Measurements from ENCODE around the gene ATP8A2. TPM values are rescaled to one million over a fixed set of nuclear protein-coding genes. Genes with fewer than 3 reads are reported as not detected.

Gene ATP8A2
- total RNA-seq, 2 donors from 2014 or later = 0.23 to 6.1 TPM

DNA sequence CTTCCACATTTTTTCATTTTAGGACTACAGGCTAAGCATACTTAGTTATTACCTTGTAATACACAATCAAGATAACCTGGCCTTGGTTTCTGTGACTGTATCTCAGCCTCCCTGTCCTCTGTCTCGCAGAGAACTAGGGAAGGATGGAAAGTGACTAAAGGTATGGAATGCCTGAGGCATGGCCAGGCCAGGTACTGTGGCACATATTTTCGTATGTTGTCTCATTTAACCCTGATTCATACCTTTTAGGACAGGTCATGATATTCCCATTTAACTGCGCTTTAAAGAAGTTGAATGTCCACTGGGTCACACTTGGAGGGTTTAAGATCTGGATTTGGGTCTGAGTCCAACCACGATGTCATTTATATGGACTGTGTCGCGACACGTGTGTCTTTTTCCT is 357.4 kb downstream of the ATP8A2 start:
- H3K4me1 ChIP-seq (replicated peaks) = no peaks in the 10 kb centered on the region
- intact Hi-C loops (cut with DNase I) = no loop called here
- no peak for DNase-seq (ENCODE audit: low spot score)
- WGBS = 71% methylated on average over 7 of the region's 7 CpGs
- H3K36me3 ChIP-seq = no peaks in the 10 kb centered on the region
- H3K27ac ChIP-seq = no peak overlapping the region
- TF ChIP-seq POLR2A (IDR thresholded peaks at IDR 0.05) = no peak
- TF ChIP-seq POLR2AphosphoS5 (IDR thresholded peaks at IDR 0.05) = no peak
- TF ChIP-seq, protein P1, sequence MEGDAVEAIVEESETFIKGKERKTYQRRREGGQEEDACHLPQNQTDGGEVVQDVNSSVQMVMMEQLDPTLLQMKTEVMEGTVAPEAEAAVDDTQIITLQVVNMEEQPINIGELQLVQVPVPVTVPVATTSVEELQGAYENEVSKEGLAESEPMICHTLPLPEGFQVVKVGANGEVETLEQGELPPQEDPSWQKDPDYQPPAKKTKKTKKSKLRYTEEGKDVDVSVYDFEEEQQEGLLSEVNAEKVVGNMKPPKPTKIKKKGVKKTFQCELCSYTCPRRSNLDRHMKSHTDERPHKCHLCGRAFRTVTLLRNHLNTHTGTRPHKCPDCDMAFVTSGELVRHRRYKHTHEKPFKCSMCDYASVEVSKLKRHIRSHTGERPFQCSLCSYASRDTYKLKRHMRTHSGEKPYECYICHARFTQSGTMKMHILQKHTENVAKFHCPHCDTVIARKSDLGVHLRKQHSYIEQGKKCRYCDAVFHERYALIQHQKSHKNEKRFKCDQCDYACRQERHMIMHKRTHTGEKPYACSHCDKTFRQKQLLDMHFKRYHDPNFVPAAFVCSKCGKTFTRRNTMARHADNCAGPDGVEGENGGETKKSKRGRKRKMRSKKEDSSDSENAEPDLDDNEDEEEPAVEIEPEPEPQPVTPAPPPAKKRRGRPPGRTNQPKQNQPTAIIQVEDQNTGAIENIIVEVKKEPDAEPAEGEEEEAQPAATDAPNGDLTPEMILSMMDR (IDR thresholded peaks at IDR 0.05) = no peak
- no peak overlapping the region for H3K4me3 ChIP-seq
- H3K27me3 ChIP-seq (replicated peaks; ENCODE audit: insufficient read depth) = no peaks in the 10 kb centered on the region
- H3K9me3 ChIP-seq = no peaks in the 10 kb centered on the region

DNA sequence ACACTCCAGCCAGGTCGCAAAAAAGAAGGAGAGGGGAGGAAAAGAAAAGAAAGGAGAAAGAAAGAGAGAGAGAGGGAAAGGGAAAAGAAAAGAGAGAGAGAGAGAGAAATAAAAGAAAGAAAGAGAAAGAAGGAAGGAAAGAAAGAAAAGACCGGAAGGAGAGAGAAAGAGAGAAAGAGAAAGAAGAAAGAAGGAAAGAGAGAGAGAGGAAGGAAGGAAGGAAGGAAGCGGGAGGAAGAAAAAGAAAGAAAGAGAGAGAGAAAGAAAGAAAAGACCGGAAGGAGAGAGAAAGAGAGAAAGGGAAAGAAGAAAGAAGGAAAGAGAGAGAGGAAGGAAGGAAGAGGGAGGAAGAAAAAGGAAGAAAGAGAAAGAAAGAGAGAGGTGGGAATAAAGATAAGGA is 359.3 kb downstream of the ATP8A2 start:
- Histone ChIP-seq H3K27me3 (replicated peaks; ENCODE audit: insufficient read depth) (no peaks in the 10 kb centered on the region), H3K27ac (no peak overlapping the region), H3K9me3 (no peaks in the 10 kb centered on the region), H3K4me1 (replicated peaks) (no peaks in the 10 kb centered on the region), H3K36me3 (no peaks in the 10 kb centered on the region), H3K4me3 (no peak overlapping the region)
- over 99% methylated on average over 4 of the region's 4 CpGs for WGBS
- TF ChIP-seq POLR2AphosphoS5 (IDR thresholded peaks at IDR 0.05) (no peak), POLR2A (IDR thresholded peaks at IDR 0.05) (no peak)
- TF ChIP-seq, protein P1 (IDR thresholded peaks at IDR 0.05) = no peak
- intact Hi-C loops (cut with DNase I) = no loop called here
- no peak for DNase-seq (ENCODE audit: low spot score)

DNA sequence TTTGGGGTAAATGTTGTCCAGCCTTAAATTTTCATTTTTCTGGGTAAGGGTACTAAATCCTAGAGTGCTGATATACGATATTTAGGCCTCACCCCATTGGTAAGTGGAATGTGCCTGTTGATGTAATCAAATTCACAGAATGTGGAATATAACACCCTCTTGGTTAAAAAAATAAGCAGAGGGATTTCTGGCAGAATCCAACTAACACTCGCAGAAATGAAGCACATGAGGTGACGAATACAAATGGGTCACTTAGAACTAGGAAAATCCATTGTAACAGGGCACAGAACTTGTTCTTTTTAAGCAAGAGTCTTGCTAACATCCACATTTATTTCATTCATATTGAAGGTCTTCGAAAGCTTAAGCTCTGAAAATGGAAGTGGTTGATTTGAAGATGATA is 359.8 kb downstream of the ATP8A2 start:
- Histone ChIP-seq H3K4me3 (no peak overlapping the region), H3K4me1 (replicated peaks) (no peaks in the 10 kb centered on the region), H3K27me3 (replicated peaks; ENCODE audit: insufficient read depth) (no peaks in the 10 kb centered on the region), H3K27ac (no peak overlapping the region), H3K9me3 (no peaks in the 10 kb centered on the region), H3K36me3 (no peaks in the 10 kb centered on the region)
- 83% methylated on average over 4 of the region's 4 CpGs for WGBS
- no peak for DNase-seq (ENCODE audit: low spot score)
- intact Hi-C loops (cut with DNase I) = no loop called here
- TF ChIP-seq POLR2A (IDR thresholded peaks at IDR 0.05) (no peak), POLR2AphosphoS5 (IDR thresholded peaks at IDR 0.05) (no peak)
- TF ChIP-seq, protein P1 (IDR thresholded peaks at IDR 0.05) = no peak

DNA sequence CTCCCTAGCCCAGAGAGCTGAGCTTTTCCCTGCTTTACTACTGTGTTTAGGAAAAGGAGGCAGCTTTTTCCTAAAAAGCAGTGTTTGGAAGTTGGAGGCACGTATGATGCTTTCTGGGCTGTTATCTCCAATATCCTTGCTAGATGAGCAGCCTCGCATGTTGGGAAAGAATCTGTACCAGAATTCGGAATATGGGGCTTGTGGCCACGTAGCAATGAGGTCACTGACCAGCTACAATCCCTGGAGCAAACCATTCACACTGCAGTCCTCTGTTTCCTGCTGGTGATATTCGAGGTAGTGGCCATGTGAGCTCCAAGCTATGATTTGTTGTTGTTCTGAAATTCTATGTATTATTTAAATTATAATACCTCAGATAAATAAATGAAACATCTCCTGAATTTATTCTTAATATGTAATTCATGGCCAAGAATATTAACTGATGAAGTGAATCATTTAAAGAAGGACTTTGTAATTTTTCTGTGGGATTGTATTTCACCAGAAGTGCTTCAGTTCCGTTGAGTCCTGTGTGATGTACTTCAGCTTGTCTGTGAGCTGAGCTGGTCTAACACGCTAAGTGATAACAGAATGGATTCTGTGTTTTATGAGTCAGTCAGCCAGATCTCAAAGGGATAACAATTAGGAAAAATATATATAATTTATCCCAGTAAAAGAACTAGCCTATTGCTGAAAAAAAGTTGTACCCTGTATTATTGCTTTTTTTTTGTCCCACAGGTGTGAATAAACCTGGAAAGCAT is 360.5 kb downstream of the ATP8A2 start:
- Histone ChIP-seq H3K36me3 (no peaks in the 10 kb centered on the region), H3K27ac (no peak overlapping the region), H3K4me1 (replicated peaks) (no peaks in the 10 kb centered on the region), H3K4me3 (no peak overlapping the region), H3K27me3 (replicated peaks; ENCODE audit: insufficient read depth) (no peaks in the 10 kb centered on the region), H3K9me3 (no peaks in the 10 kb centered on the region)
- intact Hi-C loops (cut with DNase I) = no loop called here
- whole genome bisulfite sequencing = 78% methylated on average over 7 of the region's 7 CpGs
- DNase-seq (ENCODE audit: low spot score) = no peak
- TF ChIP-seq POLR2AphosphoS5 (IDR thresholded peaks at IDR 0.05) (no peak), POLR2A (IDR thresholded peaks at IDR 0.05) (no peak)
- TF ChIP-seq, protein P1 (IDR thresholded peaks at IDR 0.05) = no peak

- Histone ChIP-seq H3K4me1 (replicated peaks) (no peaks in the 10 kb centered on the region), H3K36me3 (no peaks in the 10 kb centered on the region), H3K27ac (no peak overlapping the region), H3K4me3 (no peak overlapping the region), H3K9me3 (no peaks in the 10 kb centered on the region), H3K27me3 (replicated peaks; ENCODE audit: insufficient read depth) (no peaks in the 10 kb centered on the region)
- WGBS = 68% methylated on average over 5 of the region's 5 CpGs
- intact Hi-C loops (cut with DNase I) = no loop called here
- DNase-seq (ENCODE audit: low spot score) = no peak
- TF ChIP-seq POLR2AphosphoS5 (IDR thresholded peaks at IDR 0.05) = no peak
- no peak for TF ChIP-seq POLR2A (IDR thresholded peaks at IDR 0.05)
- TF ChIP-seq, protein P1 (IDR thresholded peaks at IDR 0.05) = no peak
Measured at GRCh38 chr13:25733001-25733491, 361.3 kb downstream of the ATP8A2 start.
